SU-DHL-6 (cell line): Measurements from ENCODE around the gene CLNK.

Experiments used
- H2AFZ ChIP-seq: fragments of 200-600 bp; sonication (generic); 2 replicates; pipeline ENCODE4 v1.6.1; 2014; ENCODE audit warnings: low read depth, mild to moderate bottlenecking, moderate library complexity, mixed read lengths, antibody characterized with exemption, low read length; ENCODE audit not compliant: severe bottlenecking
- H3F3A ChIP-seq: fragments of 200-600 bp; shearing (Covaris generic); 2 replicates; pipeline ENCODE4 v1.6.0; 2016; ENCODE audit warnings: antibody characterized with exemption, mild to moderate bottlenecking; ENCODE audit not compliant: insufficient read depth
- H3K27ac ChIP-seq: fragments of 200-600 bp; sonication (generic); 2 replicates; pipeline ENCODE4 v1.5.1; 2016; ENCODE audit warnings: low read depth, mild to moderate bottlenecking, low read length, moderate library complexity, mixed read lengths
- H3K27me3 ChIP-seq: fragments of 200-600 bp; sonication (generic), shearing (Covaris generic); 2 replicates; pipeline ENCODE4 v1.6.0; 2014; ENCODE audit warnings: mild to moderate bottlenecking, low read length
- H3K36me3 ChIP-seq: fragments of 200-600 bp; sonication (generic); 2 replicates; pipeline ENCODE4 v1.6.1; 2014; ENCODE audit warnings: mild to moderate bottlenecking, low read length, mixed read lengths
- H3K4me2 ChIP-seq: fragments of 300-600, 200-600 bp; shearing (Covaris generic), sonication (generic); 2 replicates; pipeline ENCODE4 v1.6.0; 2014; ENCODE audit warnings: low read length, low read depth, mild to moderate bottlenecking; ENCODE audit not compliant: poor library complexity, severe bottlenecking
- H3K4me3 ChIP-seq: fragments of 200-600 bp; sonication (generic); 2 replicates; pipeline ENCODE4 v1.5.1; 2014; ENCODE audit warnings: antibody characterized with exemption, low read length, mild to moderate bottlenecking, mixed read lengths; ENCODE audit not compliant: insufficient read depth, poor library complexity, severe bottlenecking
- H3K79me2 ChIP-seq: fragments of 200-600 bp; sonication (generic); 2 replicates; pipeline ENCODE4 v1.6.1; 2014; ENCODE audit warnings: mild to moderate bottlenecking, low read length, moderate library complexity; ENCODE audit not compliant: insufficient read depth
- H3K9ac ChIP-seq: fragments of 200-600 bp; sonication (generic); 2 replicates; pipeline ENCODE4 v1.7.0; 2014; ENCODE audit warnings: mild to moderate bottlenecking, low read length
- H3K9me2 ChIP-seq: fragments of 200-600 bp; sonication (generic); replicated peaks from 2 replicates; pipeline ENCODE4 v1.6.1; 2014; ENCODE audit warnings: low read length; ENCODE audit not compliant: insufficient read depth
- H3K9me3 ChIP-seq: fragments of 200-600 bp; sonication (generic); 2 replicates; pipeline ENCODE4 v1.6.1; 2014; ENCODE audit warnings: low read length, mixed read lengths; ENCODE audit not compliant: insufficient read depth
- H4K20me1 ChIP-seq: fragments of 200-600 bp; sonication (generic); 2 replicates; pipeline ENCODE4 v1.6.1; 2014; ENCODE audit warnings: low read depth, mild to moderate bottlenecking, antibody characterized with exemption, low read length, moderate library complexity, mixed read lengths
- CTCF ChIP-seq: fragments of 200-600 bp; sonication (generic); IDR thresholded peaks from one replicate; pipeline ENCODE4 v1.5.1; 2017; ENCODE audit warnings: antibody characterized with exemption, mild to moderate bottlenecking, low read length, moderate library complexity; ENCODE audit not compliant: insufficient read depth, poor library complexity, severe bottlenecking
- EZH2phosphoT487 ChIP-seq: fragments of 200-600 bp; sonication (generic), shearing (Covaris generic); conservative IDR thresholded peaks from 2 replicates; pipeline ENCODE4 v1.6.1; 2018; ENCODE audit warnings: mild to moderate bottlenecking, antibody characterized with exemption, low read length, moderate library complexity, mixed read lengths

Gene CLNK

GRCh38 chr4:10701161-10701560, 16.6 kb upstream of the CLNK start:
- Histone ChIP-seq H3K79me2 (no peaks in the 10 kb centered on the region), H4K20me1 (no peaks in the 10 kb centered on the region), H3K27me3 (no peaks in the 10 kb centered on the region), H3K9ac (no peak overlapping the region), H3K9me2 (no peaks in the 10 kb centered on the region), H3K4me3 (no peak overlapping the region), H3K36me3 (no peaks in the 10 kb centered on the region), H3K4me2 (no peak overlapping the region), H3K9me3 (no peaks in the 10 kb centered on the region), H2AFZ (no peak overlapping the region), H3F3A (no peaks in the 10 kb centered on the region), H3K27ac (no peak overlapping the region)
- TF ChIP-seq CTCF (no peak), EZH2phosphoT487 (no peak)

- Histone ChIP-seq H3K4me3 (no peak overlapping the region), H3K27me3 (no peaks in the 10 kb centered on the region), H3F3A (no peaks in the 10 kb centered on the region), H3K4me2 (no peak overlapping the region), H3K9me3 (no peaks in the 10 kb centered on the region), H3K27ac (no peak overlapping the region), H3K9ac (no peak overlapping the region), H3K36me3 (no peaks in the 10 kb centered on the region), H3K79me2 (no peaks in the 10 kb centered on the region), H2AFZ (no peak overlapping the region), H3K9me2 (no peaks in the 10 kb centered on the region), H4K20me1 (no peaks in the 10 kb centered on the region)
- TF ChIP-seq CTCF (no peak), EZH2phosphoT487 (no peak)
These were observed 13.6 kb upstream of the CLNK start for GRCh38 chr4:10698172-10698571.

GRCh38 chr4:10697086-10697485, 12.5 kb upstream of the CLNK start:
- no peaks in the 10 kb centered on the region for H3K79me2 ChIP-seq
- H3K9me3 ChIP-seq = no peaks in the 10 kb centered on the region
- no peak overlapping the region for H3K4me3 ChIP-seq
- H2AFZ ChIP-seq = no peak overlapping the region
- TF ChIP-seq EZH2phosphoT487 = no peak
- no peak for TF ChIP-seq CTCF
- H3K9ac ChIP-seq = no peak overlapping the region
- no peak overlapping the region for H3K4me2 ChIP-seq
- no peak overlapping the region for H3K27ac ChIP-seq
- H3F3A ChIP-seq = no peaks in the 10 kb centered on the region
- no peaks in the 10 kb centered on the region for H3K36me3 ChIP-seq
- H4K20me1 ChIP-seq = no peaks in the 10 kb centered on the region
- no peaks in the 10 kb centered on the region for H3K27me3 ChIP-seq
- H3K9me2 ChIP-seq = no peaks in the 10 kb centered on the region

GRCh38 chr4:10696253-10696652, 11.7 kb upstream of the CLNK start:
- H3K9me2 ChIP-seq = no peaks in the 10 kb centered on the region
- no peak for TF ChIP-seq CTCF
- no peak for TF ChIP-seq EZH2phosphoT487
- H4K20me1 ChIP-seq = no peaks in the 10 kb centered on the region
- H3K36me3 ChIP-seq = no peaks in the 10 kb centered on the region
- H3K27ac ChIP-seq = no peak overlapping the region
- no peaks in the 10 kb centered on the region for H3K27me3 ChIP-seq
- no peak overlapping the region for H3K4me3 ChIP-seq
- H3F3A ChIP-seq = no peaks in the 10 kb centered on the region
- no peak overlapping the region for H3K4me2 ChIP-seq
- H2AFZ ChIP-seq = no peak overlapping the region
- H3K9me3 ChIP-seq = no peaks in the 10 kb centered on the region
- no peaks in the 10 kb centered on the region for H3K79me2 ChIP-seq
- no peak overlapping the region for H3K9ac ChIP-seq
